Small intestine (tissue), 7 donors: Measurements from ENCODE around the gene NAV3. TPM values are rescaled to one million over a fixed set of nuclear protein-coding genes. Genes with fewer than 3 reads are reported as not detected.

Source experiments
- DNase-seq, 2 donors: peaks; one replicate each; pipeline versions ENCODE4 v3.0.0 to v3.0.0-alpha.2; 2013
- FAIRE-seq: peaks from 2 replicates; lab custom pipeline; 2012; peaks lifted over from hg19 to GRCh38; lab: Jason Lieb, UNC
- H3K27ac ChIP-seq, 3 donors: one replicate each; pipeline ENCODE4 v1.5.1; 2013; ENCODE audit warnings: low read length in 2 of 3, mild to moderate bottlenecking in 2 of 3, control low read depth in 1 of 3, inconsistent platforms in 1 of 3, low read depth in 1 of 3, moderate library complexity in 1 of 3
- H3K27me3 ChIP-seq, 3 donors: one replicate each; pipeline ENCODE4 v1.6.1; 2013; ENCODE audit warnings: low read length in 3 of 3, inconsistent platforms in 1 of 3; ENCODE audit not compliant: control insufficient read depth in 3 of 3, insufficient read depth in 3 of 3
- H3K36me3 ChIP-seq, 3 donors: one replicate each; pipeline ENCODE4 v1.6.1; 2013; ENCODE audit warnings: low read length in 3 of 3, inconsistent platforms in 1 of 3, low read depth in 1 of 3, mild to moderate bottlenecking in 1 of 3, moderate library complexity in 1 of 3; ENCODE audit not compliant: control insufficient read depth in 3 of 3, insufficient read depth in 2 of 3
- H3K4me1 ChIP-seq, 3 donors: one replicate each; pipeline ENCODE4 v1.6.1; 2013; ENCODE audit warnings: low read length in 2 of 3, inconsistent platforms in 1 of 3, low read depth in 1 of 3, mild to moderate bottlenecking in 1 of 3, moderate library complexity in 1 of 3; ENCODE audit not compliant: control insufficient read depth in 3 of 3, insufficient read depth in 2 of 3
- H3K4me3 ChIP-seq, 3 donors: one replicate each; pipeline ENCODE4 v1.5.1; 2013; ENCODE audit warnings: low read length in 3 of 3, control low read depth in 1 of 3, inconsistent platforms in 1 of 3, low read depth in 1 of 3, mild to moderate bottlenecking in 1 of 3, moderate library complexity in 1 of 3
- H3K9me3 ChIP-seq, 2 donors: one replicate each; pipeline ENCODE4 v1.6.1; 2013; ENCODE audit warnings: low read depth in 1 of 2, low read length in 1 of 2; ENCODE audit not compliant: control insufficient read depth in 2 of 2, insufficient read depth in 1 of 2
- WGBS, 3 donors: extraction: QIAGEN DNeasy Blood & Tissue Kit; methylation state at CpG; one replicate each; pipeline ENCODE4 v1.1.7; 2013; 5-methylcytosine and 5-hydroxymethylcytosine counted together
- polyA plus RNA-seq, 4 donors: library from polyadenylated mRNA; stranded (reverse) in 3 of 4; unstranded in 1 of 4; fragments of 200-250 nt in 3 of 4; fragments of 120-200 nt in 1 of 4; gene quantifications; one replicate each; pipeline versions ENCODE4 v1.2.1 to v1.2.3, GENCODE V29; 2013
- donor health status: healthy with polysubstance abuse.
- donor health status: control.
- donor health status: control.
- donor health status: Bipolar disorder and iron deficiency.
- donor health status: healthy.

The NAV3 gene
- polyA plus RNA-seq, 4 donors = 0.36 to 1.9 TPM; not detected in 2

- H3K36me3 ChIP-seq = no peaks in the 10 kb centered on the region
- FAIRE-seq = no peak
- 64 to 71% (median 65%) methylated on average over 2 of the region's 2 CpGs for WGBS, 3 donors
- H3K4me3 ChIP-seq = no peak overlapping the region
- no peak overlapping the region for H3K27ac ChIP-seq
- DNase-seq = no peak
- H3K4me1 ChIP-seq = no peaks in the 10 kb centered on the region
- no peaks in the 10 kb centered on the region for H3K27me3 ChIP-seq
- H3K9me3 ChIP-seq = no peaks in the 10 kb centered on the region
Observed at GRCh38 chr12:77834618-77835017, 3.9 kb downstream of the NAV3 start.

DNA sequence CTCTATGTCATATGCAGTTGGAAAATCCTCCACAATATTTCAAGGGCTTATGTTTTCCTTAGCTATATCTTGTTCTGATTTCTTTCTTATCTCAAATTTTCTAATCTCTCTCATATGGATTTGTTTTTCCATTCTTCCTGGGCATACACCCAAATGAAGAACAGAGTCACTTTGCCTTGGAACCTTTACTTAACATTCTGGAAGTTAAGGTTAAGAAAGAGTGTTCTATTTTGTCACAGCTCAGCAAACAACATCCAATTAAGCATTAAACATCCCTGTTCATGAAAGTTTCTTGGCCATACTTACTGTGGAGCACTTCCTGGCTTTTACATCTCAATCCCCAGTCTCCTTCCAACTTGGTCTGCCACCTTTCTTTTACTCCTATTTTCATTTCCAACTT lies 5.3 kb downstream of the NAV3 start:
- Histone ChIP-seq H3K27ac (no peak overlapping the region), H3K9me3 (no peaks in the 10 kb centered on the region), H3K4me1 (no peaks in the 10 kb centered on the region), H3K4me3 (no peak overlapping the region), H3K36me3 (no peaks in the 10 kb centered on the region), H3K27me3 (no peaks in the 10 kb centered on the region)
- FAIRE-seq (no peak), DNase-seq (no peak)

DNA sequence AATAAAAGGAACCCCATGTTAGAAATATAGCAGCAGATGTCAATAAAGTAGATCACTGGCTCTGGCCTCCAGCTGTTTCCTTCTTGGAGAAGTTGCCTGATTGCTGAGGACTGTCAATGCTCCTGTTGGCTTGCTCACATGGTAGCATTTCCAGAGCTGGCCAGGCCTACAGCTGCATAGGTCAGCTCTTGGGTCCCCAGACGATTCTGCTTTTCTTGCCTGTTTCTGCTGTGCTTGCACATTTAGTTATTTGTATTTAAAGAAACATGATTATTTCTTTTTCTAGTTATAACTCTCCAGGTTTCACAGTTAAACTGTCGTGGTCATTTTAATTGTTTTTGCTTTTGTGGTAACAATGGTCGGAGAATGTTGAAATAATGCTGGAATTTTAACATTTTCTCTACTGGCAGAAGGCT lies 7.2 kb downstream of the NAV3 start:
- Histone ChIP-seq H3K36me3 (no peaks in the 10 kb centered on the region), H3K9me3 (no peaks in the 10 kb centered on the region), H3K4me1 (no peaks in the 10 kb centered on the region), H3K4me3 (no peak overlapping the region), H3K27ac (no peak overlapping the region), H3K27me3 (no peaks in the 10 kb centered on the region)
- DNase-seq (no peak), FAIRE-seq (no peak)
- WGBS, 3 donors = 51 to 71% (median 61%) methylated on average over 3 of the region's 3 CpGs

GRCh38 chr12:77841521-77841920 lies 10.8 kb downstream of the NAV3 start:
- no peak overlapping the region for H3K27ac ChIP-seq
- DNase-seq = no peak

GRCh38 chr12:77842430-77842829 lies 11.7 kb downstream of the NAV3 start:
- Histone ChIP-seq H3K4me3 (no peak overlapping the region), H3K4me1 (no peaks in the 10 kb centered on the region), H3K27ac (no peak overlapping the region), H3K27me3 (no peaks in the 10 kb centered on the region), H3K9me3 (no peaks in the 10 kb centered on the region), H3K36me3 (no peaks in the 10 kb centered on the region)
- FAIRE-seq (no peak), DNase-seq (peak in 1 of 2 donors; percentile 61)
- WGBS, 3 donors = 46 to 81% (median 49%) methylated on average over 5 of the region's 5 CpGs

More at GRCh38 chr12:77841521-77841920, 10.8 kb downstream of the NAV3 start:
- Histone ChIP-seq H3K36me3 (no peaks in the 10 kb centered on the region), H3K4me1 (no peaks in the 10 kb centered on the region), H3K27me3 (no peaks in the 10 kb centered on the region), H3K4me3 (no peak overlapping the region), H3K9me3 (no peaks in the 10 kb centered on the region)
- no peak for FAIRE-seq

- Histone ChIP-seq H3K36me3 (no peaks in the 10 kb centered on the region), H3K4me1 (no peaks in the 10 kb centered on the region), H3K4me3 (no peak overlapping the region), H3K27ac (no peak overlapping the region), H3K27me3 (no peaks in the 10 kb centered on the region), H3K9me3 (no peaks in the 10 kb centered on the region)
- 60 to 76% (median 71%) methylated on average over 4 of the region's 4 CpGs for whole genome bisulfite sequencing, 3 donors
- FAIRE-seq (no peak), DNase-seq (no peak)
Observed at GRCh38 chr12:77845831-77846230, 15.1 kb downstream of the NAV3 start.

DNA sequence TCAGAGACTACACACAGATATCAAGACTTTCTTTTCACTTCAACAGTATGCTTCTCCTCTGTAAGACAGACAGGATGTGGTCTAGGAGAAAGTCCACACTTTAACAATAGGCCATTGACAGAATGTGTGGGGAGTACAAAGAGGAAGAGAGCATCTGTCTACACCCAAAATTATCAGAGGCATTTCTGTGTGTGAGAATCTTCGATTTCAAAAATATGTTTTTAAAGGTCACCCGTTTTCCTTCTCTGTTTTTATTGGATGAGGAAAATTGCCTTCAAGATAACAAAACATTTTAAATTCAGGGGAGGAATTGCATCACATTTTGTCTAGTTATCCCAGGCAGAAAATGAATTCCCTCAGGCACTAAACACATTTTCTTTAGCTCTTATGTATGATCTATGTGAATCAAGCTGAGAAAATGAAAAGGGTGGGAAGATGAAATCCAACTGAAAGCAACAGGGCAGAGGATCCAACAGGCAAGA lies 16.4 kb downstream of the NAV3 start:
- Histone ChIP-seq H3K4me3 (no peak overlapping the region), H3K4me1 (no peaks in the 10 kb centered on the region), H3K9me3 (no peaks in the 10 kb centered on the region), H3K27ac (no peak overlapping the region), H3K36me3 (no peaks in the 10 kb centered on the region), H3K27me3 (no peaks in the 10 kb centered on the region)
- FAIRE-seq = no peak
- WGBS, 3 donors = 36 to 47% (median 47%) methylated on average over 2 of the region's 2 CpGs
- no peak for DNase-seq

DNA sequence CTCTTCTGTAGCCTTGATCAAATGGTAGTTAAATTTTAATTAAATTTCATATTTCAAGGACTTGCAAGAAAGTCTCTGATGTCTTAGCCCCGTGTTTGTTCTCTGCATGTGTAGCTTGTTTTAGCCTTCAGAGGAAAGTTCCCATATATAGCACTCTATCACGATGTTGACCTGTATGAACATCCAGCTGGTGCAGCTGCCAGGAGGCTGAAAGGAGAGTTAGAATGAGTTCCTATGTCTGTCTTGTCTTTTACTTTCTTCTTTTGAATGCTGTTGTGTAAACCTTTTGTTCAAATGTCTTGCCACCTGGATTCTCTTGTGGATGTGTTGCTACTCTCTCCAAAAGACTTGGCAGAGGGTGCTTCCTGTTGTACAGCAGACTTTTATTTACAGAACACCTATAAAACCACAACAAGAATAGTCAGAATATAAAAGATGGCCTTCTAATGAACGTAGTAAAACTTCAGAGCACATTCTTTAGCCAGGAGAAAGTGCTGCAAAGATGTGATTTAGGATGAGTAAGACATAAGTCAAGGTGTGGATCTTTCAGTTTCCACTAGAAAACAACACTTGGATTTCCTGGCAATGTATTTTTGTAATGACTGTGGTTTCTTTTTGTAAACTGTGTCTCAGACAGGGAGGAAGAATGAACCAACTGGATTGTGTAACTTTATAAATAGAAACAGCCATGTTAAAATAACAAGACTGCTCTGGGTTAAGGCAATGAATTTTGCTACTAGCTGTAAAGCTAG lies 17.2 kb downstream of the NAV3 start:
- H3K36me3 ChIP-seq = no peaks in the 10 kb centered on the region
- FAIRE-seq (no peak), DNase-seq (no peak)
- H3K27me3 ChIP-seq = no peaks in the 10 kb centered on the region
- 25 to 35% (median 30%) methylated on average over 3 of the region's 3 CpGs for WGBS, 3 donors
- H3K4me1 ChIP-seq = no peaks in the 10 kb centered on the region
- H3K9me3 ChIP-seq = peaks cover 0 to under 1% of the 10 kb centered on the region in 2 donors
- no peak overlapping the region for H3K4me3 ChIP-seq
- H3K27ac ChIP-seq = peak overlapping the region in 1 of 3 donors; percentile 18

DNA sequence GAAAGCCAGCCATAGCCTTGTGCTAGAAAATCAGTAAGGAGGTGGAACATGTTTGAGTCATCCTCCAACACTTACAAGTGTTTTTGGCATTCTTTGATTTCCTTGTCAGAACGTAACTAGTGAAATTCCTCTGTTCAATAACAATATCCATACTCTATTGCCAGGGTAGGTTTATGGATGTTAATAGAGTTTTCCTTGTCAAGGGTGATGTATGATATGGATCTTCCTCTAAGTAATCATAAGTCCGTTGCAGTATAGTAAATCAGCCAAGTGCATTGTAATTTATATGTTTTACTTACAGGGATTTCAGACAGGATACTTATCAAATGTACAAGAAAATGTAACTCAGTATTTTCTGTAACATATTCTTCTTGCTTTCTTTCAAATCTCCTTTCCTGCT lies 19.4 kb downstream of the NAV3 start:
- Histone ChIP-seq H3K9me3 (peaks cover 0 to 2% of the 10 kb centered on the region in 2 donors), H3K4me1 (no peaks in the 10 kb centered on the region), H3K36me3 (no peaks in the 10 kb centered on the region), H3K27ac (no peak overlapping the region), H3K27me3 (no peaks in the 10 kb centered on the region), H3K4me3 (no peak overlapping the region)
- no peak for DNase-seq
- 69 to 74% (median 74%) methylated on average over 2 of the region's 2 CpGs for WGBS, 3 donors
- no peak for FAIRE-seq
